Nephron (organoid): Measurements from ENCODE around the gene MBOAT1.
"Not testable (repeated sequence)": the region's sequence is repeated elsewhere in the genome, so short reads cannot be mapped to it uniquely, and the experiment has no call there.

Experiments used
- H3K27ac Mint-ChIP-seq, 3 experiments: 2 replicates each; pipeline ENCODE4 v1.8.0; 2020; ENCODE audit warnings: mixed read lengths in 3 of 3, mild to moderate bottlenecking in 2 of 3, moderate library complexity in 1 of 3
- H3K27me3 Mint-ChIP-seq: 2 replicates; pipeline ENCODE4 v1.8.0; 2021; ENCODE audit warnings: low read depth, mild to moderate bottlenecking, moderate library complexity, mixed read lengths
- H3K36me3 Mint-ChIP-seq: 2 replicates; pipeline ENCODE4 v1.8.0; 2020; ENCODE audit warnings: low read depth, mixed read lengths
- H3K4me1 Mint-ChIP-seq: 2 replicates; pipeline ENCODE4 v1.8.0; 2020; ENCODE audit warnings: mixed read lengths
- H3K4me3 Mint-ChIP-seq, 3 experiments: 2 replicates each; pipeline ENCODE4 v1.8.0; 2020; ENCODE audit warnings: mild to moderate bottlenecking in 3 of 3, mixed read lengths in 3 of 3, moderate library complexity in 2 of 3
- H3K9me3 Mint-ChIP-seq: 2 replicates; pipeline ENCODE4 v1.8.0; 2020; ENCODE audit warnings: mixed read lengths
- CTCF ChIP-seq, 3 experiments: fragments of 200-600 bp; sonication (generic); IDR thresholded peaks; one replicate each; pipeline ENCODE4 v1.5.0; 2021; ENCODE audit warnings: antibody characterized with exemption in 3 of 3; ENCODE audit not compliant: unreplicated experiment in 3 of 3

The MBOAT1 gene

GRCh38 chr6:20186981-20187380, 25.3 kb downstream of the MBOAT1 start:
- Mint-ChIP-seq H3K4me3 (no peak overlapping the region), H3K27ac (no peak overlapping the region), H3K36me3 (peaks cover 32% of the 10 kb centered on the region), H3K27me3 (no peaks in the 10 kb centered on the region), H3K9me3 (peaks cover 5% of the 10 kb centered on the region), H3K4me1 (peaks cover 6% of the 10 kb centered on the region)
- no peak for TF ChIP-seq CTCF (IDR thresholded peaks at IDR 0.05; ENCODE audit: unreplicated experiment in 3 of 3)

GRCh38 chr6:20183706-20184105, 28.6 kb downstream of the MBOAT1 start:
- Mint-ChIP-seq H3K36me3 (peaks cover 18% of the 10 kb centered on the region), H3K27me3 (no peaks in the 10 kb centered on the region), H3K4me3 (no peak overlapping the region), H3K27ac (no peak overlapping the region), H3K9me3 (peaks cover 3% of the 10 kb centered on the region), H3K4me1 (peaks cover 6% of the 10 kb centered on the region)
- no peak for TF ChIP-seq CTCF (IDR thresholded peaks at IDR 0.05; ENCODE audit: unreplicated experiment in 3 of 3)

- H3K36me3 Mint-ChIP-seq, result peaks cover 18% of the 10 kb centered on the region
- no peak overlapping the region for H3K4me3 Mint-ChIP-seq
- H3K4me1 Mint-ChIP-seq, result peaks cover 6% of the 10 kb centered on the region
- peak overlapping the region in 2 of 3 experiments; percentile 17 to 42 for H3K27ac Mint-ChIP-seq
- H3K9me3 Mint-ChIP-seq, result peaks cover 3% of the 10 kb centered on the region
- TF ChIP-seq CTCF (IDR thresholded peaks at IDR 0.05; ENCODE audit: unreplicated experiment in 3 of 3), result no peak
- H3K27me3 Mint-ChIP-seq, result no peaks in the 10 kb centered on the region
These were observed 29.2 kb downstream of the MBOAT1 start for GRCh38 chr6:20182926-20183521.

- H3K27me3 Mint-ChIP-seq, result no peaks in the 10 kb centered on the region
- no peak for TF ChIP-seq CTCF (IDR thresholded peaks at IDR 0.05; ENCODE audit: unreplicated experiment in 3 of 3)
- no peak overlapping the region for H3K27ac Mint-ChIP-seq
- peaks cover 6% of the 10 kb centered on the region for H3K4me1 Mint-ChIP-seq
- peaks cover 3% of the 10 kb centered on the region for H3K9me3 Mint-ChIP-seq
- peaks cover 15% of the 10 kb centered on the region for H3K36me3 Mint-ChIP-seq
- no peak overlapping the region for H3K4me3 Mint-ChIP-seq
These were observed 30.2 kb downstream of the MBOAT1 start for GRCh38 chr6:20182069-20182468.

- Mint-ChIP-seq H3K27ac (no peak overlapping the region), H3K36me3 (peaks cover 13% of the 10 kb centered on the region), H3K9me3 (peaks cover 3% of the 10 kb centered on the region), H3K27me3 (no peaks in the 10 kb centered on the region), H3K4me1 (peaks cover 6% of the 10 kb centered on the region), H3K4me3 (no peak overlapping the region)
- TF ChIP-seq CTCF (IDR thresholded peaks at IDR 0.05; ENCODE audit: unreplicated experiment in 3 of 3), result no peak
These were observed 31.3 kb downstream of the MBOAT1 start for GRCh38 chr6:20180935-20181334.

- H3K4me1 Mint-ChIP-seq, H3K9me3 Mint-ChIP-seq, H3K27me3 Mint-ChIP-seq, H3K27ac Mint-ChIP-seq, H3K4me3 Mint-ChIP-seq: not testable (repeated sequence)
- peaks cover 13% of the 10 kb centered on the region for H3K36me3 Mint-ChIP-seq
These were observed 32.8 kb downstream of the MBOAT1 start for GRCh38 chr6:20179287-20180045.
